Fibroblast of skin of left biceps (primary cell): ENCODE measurements around the gene UMAD1.

Source experiments
- DNase-seq, 2 experiments: peaks; one replicate each; pipeline ENCODE4 v3.0.0-alpha.2; 2013; ENCODE audit warnings: low read depth in 2 of 2

Gene UMAD1

DNA sequence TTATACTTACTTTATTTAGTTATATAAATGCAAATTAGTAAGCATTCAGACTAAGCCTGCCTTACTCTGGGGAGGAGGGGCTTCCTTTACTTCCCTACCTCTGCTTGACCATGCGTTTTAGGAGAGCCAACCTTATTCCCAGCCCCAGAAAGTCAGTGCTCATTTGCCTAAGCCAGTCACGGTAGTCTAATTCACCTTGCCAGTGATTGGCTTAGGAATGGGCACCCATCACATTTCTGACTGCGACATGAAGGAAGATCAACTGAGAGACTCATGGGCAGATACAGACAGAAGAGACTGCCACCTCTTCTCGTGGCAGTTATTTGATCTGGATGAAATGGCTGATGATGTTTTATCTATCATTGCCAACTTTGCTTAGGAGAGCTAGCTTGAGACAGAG is 48.4 kb downstream of the UMAD1 start:
- no peak for DNase-seq

DNA sequence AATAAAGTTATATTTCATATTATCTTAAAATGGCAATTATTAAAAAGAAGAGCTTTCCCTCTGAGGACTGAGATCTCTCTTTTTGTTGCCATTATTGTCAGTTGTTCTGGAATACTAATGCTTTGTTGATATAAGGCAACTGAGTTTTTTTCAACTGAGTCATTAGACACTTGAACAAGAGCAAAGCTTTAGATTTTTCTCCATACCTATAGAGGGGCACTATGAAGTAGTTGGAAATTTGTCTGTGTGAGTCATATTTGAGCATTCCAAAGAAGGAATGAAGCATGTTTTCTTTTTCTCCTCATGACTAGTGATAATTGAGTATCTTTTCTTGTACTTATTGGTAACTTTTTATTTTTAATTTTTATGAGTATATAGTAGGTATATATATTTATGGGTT is 53.3 kb downstream of the UMAD1 start:
- DNase-seq: peak; percentile 61 to 75

DNA sequence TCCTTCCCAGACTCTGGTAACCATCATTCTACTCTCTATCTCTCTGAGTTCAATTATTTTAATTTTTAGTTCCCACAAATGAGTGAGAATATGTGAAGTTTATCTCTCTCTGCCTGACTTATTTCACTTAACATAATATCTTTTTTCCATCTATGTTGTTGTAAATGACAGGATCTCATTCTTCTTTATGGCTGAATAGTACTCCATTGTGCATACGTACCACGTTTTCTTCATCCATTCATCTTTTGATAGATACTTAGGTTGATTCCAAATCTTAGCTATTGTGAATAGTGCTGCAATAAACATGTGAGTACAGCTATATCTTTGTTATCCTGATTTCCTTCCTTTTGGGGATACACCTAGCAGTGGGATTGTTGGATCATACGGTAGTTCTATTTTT is 54.0 kb downstream of the UMAD1 start:
- no peak for DNase-seq

DNA sequence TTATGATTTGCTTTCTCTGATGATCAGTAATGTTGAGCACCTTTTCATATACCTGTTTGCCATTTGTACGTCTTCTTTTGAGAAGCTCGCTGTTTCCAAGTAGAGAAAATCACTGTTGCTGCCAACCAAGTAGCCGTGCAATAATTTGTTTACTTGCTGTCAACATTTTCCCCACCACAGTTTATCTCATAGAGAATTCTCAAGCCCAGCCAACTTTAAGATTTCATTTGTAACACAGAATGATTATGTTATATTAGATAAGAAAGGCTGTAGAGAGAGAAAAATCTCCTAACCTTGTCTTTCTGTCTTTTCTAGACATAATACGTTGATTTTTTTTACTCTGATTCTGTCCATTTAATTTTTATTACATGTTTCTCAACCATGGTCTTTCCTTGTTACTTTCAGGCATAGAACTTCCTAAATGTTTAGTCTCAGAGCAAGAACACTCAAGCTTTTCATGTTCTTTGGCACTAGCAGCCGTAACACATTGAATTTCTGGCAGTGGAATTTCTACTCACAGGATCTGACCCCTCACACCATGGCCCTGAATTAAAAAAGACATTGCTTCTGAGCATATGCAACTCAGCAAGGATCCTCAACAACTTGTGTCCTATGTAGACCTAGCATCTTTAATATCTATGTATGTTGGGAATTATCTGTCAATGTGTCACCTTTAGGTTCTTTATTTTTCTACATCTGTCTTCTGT is 54.7 kb downstream of the UMAD1 start:
- DNase-seq: no peak

DNA sequence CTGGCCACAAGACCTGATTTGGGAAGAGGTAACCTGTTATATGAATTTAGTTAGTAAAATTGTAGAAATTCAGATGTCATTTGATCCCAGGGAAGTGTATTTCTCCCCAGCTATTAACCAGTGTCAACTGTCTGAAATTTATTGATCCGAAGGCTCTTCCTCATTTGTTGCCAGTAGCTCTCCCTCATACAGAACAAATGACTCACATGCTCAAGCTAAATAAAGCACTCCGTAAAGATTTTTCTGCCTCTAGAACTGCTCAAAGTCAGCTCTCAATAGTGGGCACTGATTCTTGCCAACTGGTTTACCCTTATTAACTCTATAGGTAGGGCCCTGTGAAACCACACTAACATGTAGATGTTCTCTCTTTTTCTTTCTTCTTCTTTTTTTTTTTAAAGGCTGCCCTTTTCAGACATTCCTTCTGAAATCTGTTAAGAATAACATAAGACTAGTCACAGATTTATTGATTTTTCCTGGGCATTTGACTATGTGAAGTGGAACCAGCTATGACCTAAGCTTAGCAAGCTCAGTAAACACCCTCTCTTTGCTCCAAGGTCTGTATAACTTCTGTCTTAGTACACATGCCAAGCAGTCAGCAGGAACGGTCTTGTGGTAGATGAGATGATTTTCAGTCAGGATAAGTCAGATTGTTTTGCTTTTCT is 56.0 kb downstream of the UMAD1 start:
- DNase-seq: no peak

DNA sequence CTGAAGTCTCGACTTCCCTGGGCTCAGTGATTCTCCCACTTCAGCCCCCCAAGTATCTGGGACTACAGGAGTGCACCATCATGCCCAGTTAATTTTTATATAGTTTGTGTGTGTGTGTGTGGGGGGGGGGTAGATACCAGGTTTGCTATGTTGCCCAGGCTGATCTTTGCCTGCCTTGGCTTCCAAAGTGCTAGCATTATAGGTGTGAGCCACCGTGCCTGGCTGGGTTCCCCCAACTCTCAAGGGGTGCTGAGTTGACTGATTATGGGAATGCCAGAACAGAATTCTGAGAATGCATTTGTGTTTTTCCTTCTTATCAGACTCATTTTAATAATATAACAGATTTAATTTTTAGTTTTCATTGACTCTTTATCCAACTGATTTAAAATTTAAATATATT is 58.4 kb downstream of the UMAD1 start:
- no peak for DNase-seq

DNA sequence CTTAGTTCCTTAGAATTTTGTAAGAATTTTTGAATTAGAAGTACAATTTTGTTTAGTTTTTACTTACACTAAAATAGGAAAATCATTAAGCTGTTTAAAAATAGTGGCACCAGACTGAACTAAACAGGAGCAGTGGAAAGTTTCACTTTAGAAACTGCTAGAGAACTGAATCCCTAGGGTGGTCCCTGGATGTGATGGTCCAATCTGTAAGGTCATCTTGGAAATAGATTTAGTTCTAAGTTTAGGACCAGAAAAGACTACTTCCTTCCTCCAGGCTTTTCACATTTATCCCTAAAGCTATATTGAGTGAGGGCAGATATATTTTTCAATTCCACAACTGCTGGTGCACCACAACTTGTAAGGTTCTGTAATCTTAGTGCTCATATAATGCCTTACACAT is 58.8 kb downstream of the UMAD1 start:
- no peak for DNase-seq

DNA sequence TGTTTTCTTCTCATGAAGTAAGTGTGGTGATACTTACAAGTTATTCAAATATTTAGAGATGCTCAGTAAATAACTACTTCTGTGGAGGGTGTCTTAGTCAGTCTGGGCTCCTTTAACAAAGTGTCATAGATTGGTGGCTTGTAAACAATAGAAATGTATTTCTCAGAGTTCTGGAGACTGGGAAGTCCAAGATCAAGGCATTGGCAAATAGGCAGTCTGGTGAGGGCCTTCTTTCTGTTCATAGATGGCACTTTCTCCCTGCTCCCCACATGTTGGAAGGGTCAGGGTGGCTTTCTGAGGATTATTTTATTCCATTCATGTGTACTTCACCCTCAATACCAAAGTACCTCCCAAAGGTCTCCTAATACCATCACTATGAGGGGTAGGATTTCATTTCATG is 59.4 kb downstream of the UMAD1 start:
- no peak for DNase-seq

DNA sequence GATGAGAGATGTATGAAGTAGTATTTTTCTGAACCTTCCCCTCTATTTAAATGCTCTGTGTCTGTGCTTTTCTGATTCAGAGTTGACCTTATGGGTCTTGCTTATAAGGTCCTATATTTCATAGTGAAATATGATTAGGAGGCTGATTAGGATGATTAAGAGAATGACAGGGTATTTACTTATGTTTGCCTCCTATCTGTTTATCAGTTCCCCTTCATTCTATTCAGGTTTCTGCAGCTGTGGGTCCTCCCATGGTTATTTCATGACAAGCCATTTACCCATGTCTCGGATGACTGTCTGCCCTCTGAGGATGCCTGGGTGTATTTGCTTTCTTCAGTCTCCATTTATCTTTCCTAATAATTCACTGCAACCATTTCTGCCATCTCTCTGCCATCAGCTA is 61.0 kb downstream of the UMAD1 start:
- DNase-seq: no peak

DNA sequence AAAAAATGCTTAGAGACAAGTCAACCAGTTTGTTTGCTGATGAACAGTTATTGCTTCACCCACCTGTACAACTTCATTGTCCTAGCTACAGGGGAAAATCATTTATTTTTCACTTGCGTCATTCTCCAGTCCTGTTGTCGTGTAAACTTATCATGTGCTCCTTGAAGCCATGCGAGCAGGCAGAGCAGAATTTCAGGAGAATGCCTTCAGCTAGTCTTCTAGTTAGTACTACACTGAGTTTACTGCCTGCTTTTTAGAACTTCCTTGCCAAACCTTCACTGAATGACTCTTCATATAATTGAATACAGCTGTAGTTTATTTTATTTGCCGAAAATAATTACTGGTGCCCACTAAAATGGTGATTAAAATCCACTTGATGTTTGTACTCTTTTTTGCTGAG is 62.3 kb downstream of the UMAD1 start:
- no peak for DNase-seq

DNA sequence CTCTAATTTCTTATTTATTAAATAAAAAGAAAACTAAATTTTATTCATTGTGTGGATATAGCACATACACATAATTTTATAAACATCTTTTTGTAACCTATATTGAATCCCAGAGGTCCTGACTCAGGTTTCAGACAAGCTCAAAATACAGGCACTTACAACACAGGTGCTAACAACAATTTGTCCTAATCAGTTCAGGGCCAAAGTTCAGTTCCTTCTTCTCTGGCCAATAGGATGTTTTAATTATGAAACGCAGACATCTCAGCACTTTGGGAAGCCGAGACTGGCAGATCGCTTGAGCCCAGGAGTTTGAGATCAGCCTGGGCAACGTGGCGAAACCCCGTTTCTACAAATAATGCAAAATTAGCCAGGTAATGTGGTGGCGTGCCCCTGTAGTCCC is 62.9 kb downstream of the UMAD1 start:
- DNase-seq: no peak

DNA sequence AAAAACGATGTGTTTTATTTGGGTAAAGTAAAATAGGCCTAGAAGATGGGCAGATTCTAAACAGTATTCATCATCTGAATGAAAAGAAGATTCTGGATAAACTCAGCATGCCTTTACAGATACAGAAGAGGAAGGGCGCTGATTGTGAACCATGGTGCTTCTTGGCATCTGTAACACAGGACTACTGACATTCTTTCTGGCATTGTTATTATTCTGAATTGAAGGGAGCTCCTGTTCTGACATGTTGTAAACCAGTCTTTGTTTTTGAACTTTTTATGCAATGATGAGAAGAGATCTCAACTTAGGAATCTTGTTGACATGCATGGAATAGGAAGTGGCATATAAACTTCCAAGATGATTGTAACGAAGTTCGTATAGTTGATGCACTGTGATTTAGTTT is 64.3 kb downstream of the UMAD1 start:
- DNase-seq: no peak

DNA sequence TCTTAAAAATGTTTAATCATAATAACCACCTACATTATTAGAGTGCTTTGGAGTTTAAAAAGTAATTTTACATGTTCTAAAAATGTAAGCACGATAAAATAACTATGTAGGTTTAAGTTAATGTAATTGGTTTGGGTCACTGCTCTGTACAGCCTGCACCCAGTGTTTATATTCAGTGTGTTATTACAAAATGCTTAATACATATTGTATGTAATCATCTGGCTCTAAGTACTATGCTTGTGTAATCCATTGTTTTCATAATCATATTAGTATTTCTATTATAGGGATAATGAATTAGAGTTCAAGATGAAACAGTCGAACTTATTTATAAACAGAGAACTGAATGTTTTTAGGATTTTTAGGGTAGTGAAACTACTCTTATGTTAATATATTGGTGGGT is 64.8 kb downstream of the UMAD1 start:
- no peak for DNase-seq

DNA sequence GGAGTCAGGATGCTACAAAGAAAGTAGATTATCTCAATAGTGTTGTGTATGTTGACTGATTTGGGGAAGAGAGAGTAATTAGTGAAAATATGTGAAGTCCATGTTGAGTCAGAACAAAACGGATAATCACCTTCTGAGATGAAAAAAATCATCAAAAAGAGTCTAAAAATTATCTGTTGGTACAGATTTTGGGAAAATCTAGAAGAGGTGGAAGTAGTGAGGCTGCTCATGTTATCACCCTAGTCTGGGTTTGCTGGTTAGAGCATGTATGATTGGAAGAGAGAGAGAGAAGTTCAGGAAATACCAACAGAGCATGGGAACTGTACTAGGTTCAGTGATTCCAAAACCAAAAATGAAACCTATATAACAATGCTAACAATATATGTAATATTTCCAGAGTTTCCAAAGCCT is 65.6 kb downstream of the UMAD1 start:
- no peak for DNase-seq

DNA sequence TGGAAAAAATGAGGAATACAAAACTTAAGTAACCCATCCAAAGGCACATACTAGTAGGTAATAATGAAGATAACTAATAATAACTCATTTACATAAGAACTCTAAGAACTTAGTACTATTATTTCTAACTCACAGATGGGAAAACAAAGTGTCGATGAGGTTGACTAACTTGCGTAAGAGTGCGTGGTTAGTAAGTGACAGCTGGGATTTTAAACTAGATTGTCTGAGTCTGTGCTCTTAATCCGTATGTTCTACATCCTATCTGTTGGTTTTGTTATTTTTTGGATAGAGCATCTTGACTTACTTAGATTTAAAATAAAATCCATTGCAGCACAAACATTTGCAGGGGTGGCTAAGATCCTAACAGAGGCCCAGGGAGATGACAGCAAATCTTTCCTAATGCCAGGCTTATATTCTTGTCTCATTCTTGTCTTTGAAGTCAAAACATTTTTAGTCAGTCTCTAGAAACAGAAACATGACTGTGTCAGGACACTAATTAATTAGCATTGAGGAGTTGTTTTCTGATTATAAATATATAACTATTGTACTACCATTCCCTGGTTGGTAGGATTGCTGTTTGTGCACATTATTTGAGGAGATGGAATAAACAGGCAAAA is 66.1 kb downstream of the UMAD1 start:
- DNase-seq: no peak

DNA sequence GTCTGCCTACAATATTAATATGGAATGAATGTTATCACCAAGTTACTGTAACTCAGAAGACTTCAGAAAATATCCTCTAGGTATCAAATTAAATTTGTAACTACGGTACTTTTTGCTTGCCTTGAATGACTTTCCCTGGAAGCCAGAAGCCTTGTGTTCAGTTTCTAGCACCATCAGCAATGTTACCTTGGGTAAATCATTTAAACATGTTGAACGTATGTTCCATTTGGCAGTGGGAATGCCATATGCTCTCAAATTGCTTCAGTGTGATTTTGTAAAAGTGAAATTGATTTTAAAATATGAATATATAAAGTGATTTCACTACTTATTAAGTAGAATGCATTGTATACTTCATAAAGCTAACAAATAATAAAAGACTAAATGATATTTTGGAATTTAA is 66.7 kb downstream of the UMAD1 start:
- no peak for DNase-seq

DNA sequence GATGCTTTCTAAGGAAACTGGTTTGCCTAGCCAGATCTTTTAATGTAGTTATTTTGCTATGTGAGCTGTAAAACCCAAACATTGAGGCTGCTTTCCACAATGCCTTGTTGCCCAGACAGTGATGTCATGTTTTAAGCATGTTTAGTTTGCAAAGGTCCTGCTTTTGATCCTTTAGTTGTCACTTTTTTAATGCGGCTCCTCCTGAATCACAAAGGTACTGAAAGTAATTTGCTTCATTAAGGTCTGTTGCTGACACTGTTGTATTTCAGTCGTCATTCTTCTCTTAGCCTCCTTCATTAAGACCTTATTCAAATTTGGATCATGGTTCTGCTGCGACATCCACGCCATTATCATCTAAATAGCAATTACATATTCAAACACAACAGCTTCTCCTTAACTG is 67.3 kb downstream of the UMAD1 start:
- no peak for DNase-seq

DNA sequence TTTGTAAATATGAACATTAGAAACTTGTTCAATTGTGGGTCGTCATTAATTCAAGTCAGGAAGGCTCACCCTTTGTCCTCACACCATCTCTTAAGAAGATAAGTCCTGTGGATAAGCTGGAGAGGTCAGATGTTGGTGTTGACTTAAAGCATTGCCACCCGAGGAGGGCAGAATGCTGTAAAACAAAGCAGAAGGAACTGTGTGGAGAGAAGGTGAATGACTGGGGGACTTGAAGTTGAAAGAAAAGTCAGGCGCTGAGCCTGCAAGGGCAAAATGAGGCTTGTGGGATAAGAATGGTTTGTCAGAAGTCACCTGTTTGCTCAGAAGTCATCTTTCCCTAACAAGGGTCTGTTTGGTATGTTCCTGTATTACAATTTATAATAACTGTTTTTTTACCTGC is 68.7 kb downstream of the UMAD1 start:
- DNase-seq: no peak

DNA sequence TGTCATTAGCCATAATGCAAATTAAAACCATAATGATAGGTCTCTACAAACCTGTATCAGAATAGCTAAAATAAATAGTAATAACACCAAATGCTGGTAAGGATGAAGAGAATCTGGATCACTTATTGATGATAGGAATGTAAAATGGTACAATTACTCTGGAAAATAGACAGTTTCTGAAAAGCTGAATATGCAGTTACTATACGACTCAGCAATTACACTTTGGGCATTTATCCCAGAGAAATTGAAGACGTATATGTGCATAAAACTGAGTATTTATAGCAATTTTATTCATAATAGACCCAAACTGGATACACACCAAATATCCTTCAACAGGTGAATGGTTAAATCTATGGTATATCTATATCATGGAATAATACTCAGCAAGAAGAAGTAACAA is 69.9 kb downstream of the UMAD1 start:
- no peak for DNase-seq

DNA sequence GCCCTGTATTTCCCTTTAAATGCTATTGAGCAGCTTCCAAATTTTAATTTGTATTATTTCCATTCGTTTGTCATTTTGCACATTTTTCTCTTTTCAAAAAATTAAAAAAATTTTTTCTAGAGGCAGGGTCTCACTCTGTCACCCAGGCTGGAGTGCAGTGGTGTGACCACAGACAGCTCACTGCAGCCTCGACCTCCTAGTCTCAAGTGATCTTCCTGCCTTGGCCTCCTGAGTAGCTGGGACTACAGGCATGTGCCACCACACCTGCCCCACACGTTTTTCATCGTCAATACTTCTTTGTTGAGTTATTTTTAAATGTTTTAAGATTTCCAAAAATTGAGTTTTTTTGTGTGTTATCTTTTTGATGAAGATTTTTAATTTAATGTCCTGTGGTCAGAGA is 73.2 kb downstream of the UMAD1 start:
- no peak for DNase-seq

DNA sequence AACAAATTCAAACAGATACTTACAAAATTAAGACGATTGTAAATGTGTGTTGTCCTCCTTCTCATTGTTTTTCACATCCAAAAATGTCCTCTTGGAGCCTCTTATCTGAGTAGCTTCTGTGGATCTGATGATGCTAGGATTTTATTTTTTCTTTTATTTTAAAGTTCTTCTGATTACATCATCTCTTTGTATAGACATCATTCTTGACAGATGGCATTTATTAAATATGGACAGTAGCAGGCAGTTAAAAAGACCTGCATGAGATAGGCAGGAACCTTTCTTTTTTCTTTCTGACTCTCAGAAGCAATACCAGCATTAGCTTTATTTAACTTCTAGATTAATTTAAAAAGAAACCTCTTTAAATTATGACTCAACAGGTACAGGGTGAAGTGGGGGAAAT is 77.9 kb downstream of the UMAD1 start, which contains the start of gene RPA3:
RPA3 (minus strand) TSS at position 116 of the 400 bp plus-strand sequence. CDS start 78,189 bp downstream, outside the sequence.
- DNase-seq: no peak

DNA sequence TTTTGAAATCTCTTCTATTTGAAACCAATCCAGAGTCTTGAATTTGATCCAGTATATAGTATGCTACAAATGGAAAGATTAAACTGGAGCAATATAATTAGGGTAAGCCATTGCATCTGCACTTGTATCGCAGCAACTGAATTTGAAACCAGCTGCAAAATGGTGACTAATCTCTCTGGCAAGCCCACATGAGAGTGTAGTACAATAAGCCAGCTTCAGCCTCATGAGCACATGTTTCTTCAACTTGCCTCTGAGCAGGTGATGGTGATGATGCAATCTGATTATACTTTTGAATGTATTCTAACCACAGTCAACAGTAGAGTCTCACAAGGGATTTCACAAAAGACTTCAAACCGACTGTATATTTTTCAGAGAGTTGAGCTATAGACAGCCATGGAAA is 78.7 kb downstream of the UMAD1 start:
- peak; percentile 84 to 86 for DNase-seq

DNA sequence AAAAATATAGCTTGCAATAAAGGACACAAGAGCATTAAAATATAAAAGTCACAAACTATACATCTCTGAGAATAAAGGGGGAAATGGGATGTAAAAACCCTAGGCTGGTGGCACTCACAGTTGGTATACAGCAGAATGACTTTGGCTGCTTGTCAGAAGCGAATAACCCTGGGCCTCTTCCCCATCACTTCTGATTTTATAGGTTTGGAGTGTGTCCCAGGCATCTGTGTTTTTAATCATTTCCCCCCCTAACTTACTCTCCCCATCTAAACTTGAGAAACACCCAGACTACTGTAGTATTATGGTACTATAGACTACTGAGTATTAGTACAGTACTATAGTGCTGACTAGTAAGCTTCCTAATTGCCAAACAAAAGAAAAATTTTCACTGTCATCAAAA is 79.6 kb downstream of the UMAD1 start:
- DNase-seq: no peak
